Measurements from ENCODE around the gene NUDCD3.

GRCh38 chr7:44463169-44463808, 27.2 kb downstream of the NUDCD3 start:
- peak in 1 of 3 donors; percentile 6 for TF ChIP-seq CTCF (IDR thresholded peaks at IDR 0.05)
- no peak for TF ChIP-seq POLR2AphosphoS5 (IDR thresholded peaks at IDR 0.05)
